Dermis microvascular lymphatic vessel endothelial cell (primary cell): ENCODE results near the gene SRCIN1. TPM values are rescaled to one million over a fixed set of nuclear protein-coding genes. Genes with fewer than 3 reads are reported as not detected.
"Not testable (repeated sequence)": the region's sequence is repeated elsewhere in the genome, so short reads cannot be mapped to it uniquely, and the experiment has no call there.

Experiments used
- DNase-seq, 2 donors: peaks; one replicate each; pipeline versions ENCODE4 v3.0.0 to v3.0.0-alpha.2; 2010; ENCODE audit warnings: low read depth in 2 of 2
- total RNA-seq: library from RNA; depleted of rRNA; stranded (reverse); fragments of >200 nt; gene quantifications from 2 replicates; pipeline ENCODE4 v1.2.1, GENCODE V29; 2014

SRCIN1 gene
- total RNA-seq, 1 donor from 2014 or later: under 0.01 TPM

- no peak for DNase-seq
Measured at GRCh38 chr17:38544175-38544838, 61.4 kb downstream of the SRCIN1 start.

GRCh38 chr17:38543403-38544174 is 62.2 kb downstream of the SRCIN1 start:
- DNase-seq: no peak

GRCh38 chr17:38542286-38542685 is 63.5 kb downstream of the SRCIN1 start:
- no peak for DNase-seq

- no peak for DNase-seq
Measured at GRCh38 chr17:38541281-38541680, 64.5 kb downstream of the SRCIN1 start.

GRCh38 chr17:38540514-38541045 is 65.2 kb downstream of the SRCIN1 start:
- DNase-seq: no peak

GRCh38 chr17:38539386-38539785 is 66.4 kb downstream of the SRCIN1 start:
- no peak for DNase-seq

GRCh38 chr17:38538906-38539305 is 66.8 kb downstream of the SRCIN1 start:
- DNase-seq: no peak

GRCh38 chr17:38536661-38537060 is 69.1 kb downstream of the SRCIN1 start:
- no peak for DNase-seq

- DNase-seq: no peak
Measured at GRCh38 chr17:38535886-38536285, 69.9 kb downstream of the SRCIN1 start.

GRCh38 chr17:38534498-38534885 is 71.3 kb downstream of the SRCIN1 start:
- DNase-seq: no peak

- DNase-seq: no peak
Measured at GRCh38 chr17:38533866-38534497, 71.8 kb downstream of the SRCIN1 start.

- DNase-seq: no peak
Measured at GRCh38 chr17:38533241-38533640, 72.5 kb downstream of the SRCIN1 start.

GRCh38 chr17:38532451-38532850 is 73.3 kb downstream of the SRCIN1 start:
- no peak for DNase-seq

GRCh38 chr17:38531761-38532160 is 74.0 kb downstream of the SRCIN1 start:
- DNase-seq: not testable (repeated sequence)

GRCh38 chr17:38530856-38531255 is 74.9 kb downstream of the SRCIN1 start:
- not testable (repeated sequence) for DNase-seq

- DNase-seq: not testable (repeated sequence)
Measured at GRCh38 chr17:38528141-38528540, 77.6 kb downstream of the SRCIN1 start.

GRCh38 chr17:38526526-38526925 is 79.2 kb downstream of the SRCIN1 start:
- not testable (repeated sequence) for DNase-seq

GRCh38 chr17:38512473-38513058 is 93.2 kb downstream of the SRCIN1 start:
- no peak for DNase-seq

- no peak for DNase-seq
Measured at GRCh38 chr17:38511150-38512108, 94.3 kb downstream of the SRCIN1 start.

- no peak for DNase-seq
Measured at GRCh38 chr17:38510421-38511149, 95.2 kb downstream of the SRCIN1 start.
